Astrocyte of the spinal cord (primary cell): ENCODE measurements around the gene SUV39H2.

Source experiments
- DNase-seq: peaks from one replicate; pipeline ENCODE4 v3.0.0; 2011; ENCODE audit warnings: low read depth, low spot score
- H3K4me3 ChIP-seq: 2 replicates; pipeline ENCODE4 v1.5.1; 2011; ENCODE audit warnings: low read depth, mild to moderate bottlenecking, low read length, moderate library complexity
- in situ Hi-C: cut with HindIII; loops from 2 replicates; pipeline ENCODE4 v1.10.0; 2017; ENCODE audit warnings: low sequenced_read_pairs
- TF ChIP-seq, protein P1 (sequence below): IDR thresholded peaks from 2 replicates; pipeline ENCODE4 v1.5.1; 2012; ENCODE audit warnings: low read depth, mild to moderate bottlenecking, low read length, inconsistent platforms

The SUV39H2 gene

DNA sequence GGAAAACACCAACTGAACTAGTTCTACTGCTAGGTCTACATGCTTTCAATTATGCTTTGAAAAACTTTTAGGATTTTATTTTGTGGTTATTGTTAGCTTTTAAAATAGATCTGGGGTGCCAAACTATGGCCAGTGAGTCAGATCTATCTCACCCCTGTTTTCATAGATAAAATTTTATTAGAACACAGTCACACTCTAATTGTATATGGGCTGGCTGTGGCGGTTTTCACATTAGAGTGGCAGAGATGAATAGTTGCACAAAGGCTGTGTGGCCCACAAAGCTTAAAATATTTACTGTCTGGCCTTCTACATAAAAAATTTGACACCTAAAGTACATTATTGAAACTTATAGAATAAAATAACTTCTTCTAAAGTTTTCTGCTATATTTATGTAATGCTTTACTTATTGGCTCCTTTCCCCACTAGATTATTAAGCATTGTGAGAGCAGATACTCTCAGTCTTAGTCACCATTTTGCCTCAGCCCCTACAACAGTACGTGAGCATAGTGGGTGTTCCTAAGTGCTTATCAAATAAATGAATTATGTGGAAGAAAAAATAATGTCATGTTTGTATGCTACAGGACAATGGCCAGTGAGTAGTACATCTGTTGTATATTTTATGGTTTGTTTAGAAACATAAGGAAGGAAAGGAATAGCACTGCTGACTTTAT, 5.4 kb upstream of the SUV39H2 start:
- no peak overlapping the region for H3K4me3 ChIP-seq
- peak; percentile 51 for DNase-seq
- TF ChIP-seq, protein P1, sequence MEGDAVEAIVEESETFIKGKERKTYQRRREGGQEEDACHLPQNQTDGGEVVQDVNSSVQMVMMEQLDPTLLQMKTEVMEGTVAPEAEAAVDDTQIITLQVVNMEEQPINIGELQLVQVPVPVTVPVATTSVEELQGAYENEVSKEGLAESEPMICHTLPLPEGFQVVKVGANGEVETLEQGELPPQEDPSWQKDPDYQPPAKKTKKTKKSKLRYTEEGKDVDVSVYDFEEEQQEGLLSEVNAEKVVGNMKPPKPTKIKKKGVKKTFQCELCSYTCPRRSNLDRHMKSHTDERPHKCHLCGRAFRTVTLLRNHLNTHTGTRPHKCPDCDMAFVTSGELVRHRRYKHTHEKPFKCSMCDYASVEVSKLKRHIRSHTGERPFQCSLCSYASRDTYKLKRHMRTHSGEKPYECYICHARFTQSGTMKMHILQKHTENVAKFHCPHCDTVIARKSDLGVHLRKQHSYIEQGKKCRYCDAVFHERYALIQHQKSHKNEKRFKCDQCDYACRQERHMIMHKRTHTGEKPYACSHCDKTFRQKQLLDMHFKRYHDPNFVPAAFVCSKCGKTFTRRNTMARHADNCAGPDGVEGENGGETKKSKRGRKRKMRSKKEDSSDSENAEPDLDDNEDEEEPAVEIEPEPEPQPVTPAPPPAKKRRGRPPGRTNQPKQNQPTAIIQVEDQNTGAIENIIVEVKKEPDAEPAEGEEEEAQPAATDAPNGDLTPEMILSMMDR, result no peak
- in situ Hi-C loops, result no loop called here

DNA sequence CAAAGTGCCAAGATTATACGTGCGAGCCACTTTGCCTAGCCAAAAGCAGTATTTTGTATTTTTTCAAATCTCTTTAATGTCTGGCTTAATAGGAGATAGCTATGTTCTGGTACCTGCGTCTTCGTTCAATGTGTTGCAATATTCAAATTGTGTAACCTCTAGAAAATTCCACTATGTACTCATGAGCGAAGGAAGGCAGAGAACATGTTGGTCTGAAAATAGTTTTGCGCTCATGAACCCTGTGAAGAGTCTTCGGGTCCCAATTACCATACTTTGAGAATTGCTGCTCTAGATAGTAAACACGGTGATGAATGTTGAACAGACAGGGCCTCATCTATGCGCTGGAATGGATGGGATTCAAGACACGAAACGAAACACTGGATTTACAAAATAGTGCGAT, 2.7 kb upstream of the SUV39H2 start:
- no peak for DNase-seq
- TF ChIP-seq, protein P1, result no peak
- in situ Hi-C loops, result no loop called here
- no peak overlapping the region for H3K4me3 ChIP-seq

GRCh38 chr10:14876764-14877163, 1.9 kb upstream of the SUV39H2 start:
- in situ Hi-C loops, result no loop called here
- no peak for DNase-seq
- TF ChIP-seq, protein P1, result no peak
- no peak overlapping the region for H3K4me3 ChIP-seq

GRCh38 chr10:14879124-14879927, 660 bp downstream of the SUV39H2 start:
- no peak for DNase-seq
- peak overlapping the region; percentile 64 for H3K4me3 ChIP-seq
- TF ChIP-seq, protein P1, result no peak
- in situ Hi-C loops, result no loop called here

DNA sequence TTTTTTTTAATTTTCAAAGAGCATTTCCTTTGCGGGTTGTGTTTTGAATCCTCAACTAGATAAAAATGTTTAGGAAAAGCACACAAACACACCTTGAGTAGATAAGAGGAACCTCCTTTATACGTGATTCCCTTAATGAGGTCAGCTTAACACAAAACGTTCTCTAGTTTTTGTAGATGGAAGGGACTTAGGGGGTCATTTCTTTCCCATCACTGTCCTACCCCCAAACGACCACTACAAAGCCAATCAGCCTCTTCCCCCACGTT, 1.2 kb downstream of the SUV39H2 start:
- DNase-seq, result no peak
- in situ Hi-C loops, result no loop called here
- TF ChIP-seq, protein P1, result no peak
- peak overlapping the region; percentile 64 for H3K4me3 ChIP-seq

DNA sequence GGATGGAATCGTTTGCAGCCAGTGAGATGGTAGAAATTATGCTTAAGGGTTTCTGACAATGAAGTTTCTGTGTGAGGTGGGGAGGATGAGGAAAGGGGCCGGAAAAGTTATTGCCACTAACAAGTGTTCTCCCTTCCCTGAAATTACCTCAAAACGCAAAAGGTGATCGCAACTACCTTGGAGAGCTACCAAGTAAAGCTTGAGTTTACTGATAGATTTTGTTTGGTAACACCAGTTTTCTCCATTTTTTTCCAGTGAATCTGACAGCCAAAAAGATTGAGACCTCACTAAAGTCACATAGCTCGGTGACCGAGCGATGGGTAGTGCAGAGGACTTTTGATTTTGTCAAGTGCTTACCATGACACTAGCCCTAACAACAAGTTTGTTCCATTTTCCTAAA, 1.6 kb downstream of the SUV39H2 start:
- in situ Hi-C loops, result no loop called here
- no peak for DNase-seq
- TF ChIP-seq, protein P1, result no peak
- H3K4me3 ChIP-seq, result peak overlapping the region; percentile 64
